HG02642 (cell line): Measurements from ENCODE around the gene PNMA8C.
"Not testable (repeated sequence)": the region's sequence is repeated elsewhere in the genome, so short reads cannot be mapped to it uniquely, and the experiment has no call there.

Source experiments
- ATAC-seq: cut with Tn5 transposase; IDR thresholded peaks from one replicate; pipeline ENCODE4 v1.9.1; 2021; ENCODE audit warnings: mild to moderate bottlenecking; ENCODE audit not compliant: unreplicated experiment, poor library complexity

PNMA8C gene

DNA sequence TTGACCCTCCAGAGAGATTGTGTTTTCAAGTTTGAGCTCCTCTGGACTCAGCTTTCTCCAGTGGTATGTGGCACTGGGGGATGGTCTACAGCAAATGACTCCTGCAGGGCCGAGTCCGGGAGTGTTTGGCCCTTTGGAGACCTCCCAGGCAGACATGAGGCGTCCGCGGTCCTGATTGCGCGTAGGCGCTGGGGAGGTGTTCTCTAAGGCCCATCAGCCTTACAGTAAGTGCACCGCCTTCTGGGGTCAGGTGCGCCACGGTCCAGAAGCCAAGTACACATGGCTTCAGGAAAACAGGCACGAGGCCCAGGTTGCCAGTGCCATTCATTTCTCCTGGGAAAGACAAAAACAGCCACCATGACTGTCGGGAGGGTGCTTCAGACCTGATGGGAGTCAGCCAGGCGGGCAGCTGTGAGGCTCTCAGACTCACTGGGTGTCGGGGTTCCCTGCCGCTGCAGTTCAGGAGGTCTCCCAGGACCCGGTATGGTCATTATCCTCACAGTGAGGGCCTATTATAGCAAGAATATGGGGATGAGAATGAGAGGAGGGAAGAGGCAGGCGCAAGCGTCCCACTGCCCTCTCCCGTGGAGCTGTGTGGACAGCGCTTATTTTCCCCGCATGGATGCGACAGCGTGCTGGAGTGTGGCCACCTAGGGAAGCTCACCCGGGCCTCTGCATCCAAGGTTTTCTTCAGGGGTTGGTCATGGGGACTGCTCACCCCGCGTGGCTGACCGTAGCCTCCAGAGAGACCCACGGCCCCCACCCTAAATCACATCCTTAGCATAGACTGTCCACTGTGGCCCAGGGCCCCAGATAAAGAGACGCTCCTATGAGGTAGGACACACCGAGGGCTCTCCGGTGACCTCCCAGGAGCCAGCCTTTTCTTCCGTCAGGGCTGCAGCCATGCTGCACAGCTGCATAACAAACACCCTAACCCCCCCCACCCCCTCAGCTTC is 37.2 kb downstream of the PNMA8C start:
- ATAC-seq, result no peak

DNA sequence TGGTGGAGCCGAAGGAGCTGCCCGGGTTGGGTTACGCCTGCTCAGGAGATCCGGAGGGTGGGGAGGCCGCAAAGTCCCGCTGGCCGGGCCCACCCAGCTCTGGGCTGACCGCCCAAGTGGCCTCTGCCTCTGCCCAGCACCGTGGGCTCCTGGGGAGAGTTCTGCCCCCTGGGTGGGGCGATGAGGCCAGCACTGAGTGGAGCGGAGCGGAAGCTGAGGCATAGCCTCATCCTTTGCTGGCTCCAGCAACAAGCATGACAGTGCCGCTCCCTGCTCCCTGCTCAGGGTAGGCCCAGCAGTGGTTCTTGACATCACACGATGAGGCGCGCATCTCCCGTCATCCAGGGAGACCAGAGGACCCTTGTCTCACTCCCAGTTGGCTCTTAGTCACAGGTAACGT is 37.9 kb downstream of the PNMA8C start:
- no peak for ATAC-seq

DNA sequence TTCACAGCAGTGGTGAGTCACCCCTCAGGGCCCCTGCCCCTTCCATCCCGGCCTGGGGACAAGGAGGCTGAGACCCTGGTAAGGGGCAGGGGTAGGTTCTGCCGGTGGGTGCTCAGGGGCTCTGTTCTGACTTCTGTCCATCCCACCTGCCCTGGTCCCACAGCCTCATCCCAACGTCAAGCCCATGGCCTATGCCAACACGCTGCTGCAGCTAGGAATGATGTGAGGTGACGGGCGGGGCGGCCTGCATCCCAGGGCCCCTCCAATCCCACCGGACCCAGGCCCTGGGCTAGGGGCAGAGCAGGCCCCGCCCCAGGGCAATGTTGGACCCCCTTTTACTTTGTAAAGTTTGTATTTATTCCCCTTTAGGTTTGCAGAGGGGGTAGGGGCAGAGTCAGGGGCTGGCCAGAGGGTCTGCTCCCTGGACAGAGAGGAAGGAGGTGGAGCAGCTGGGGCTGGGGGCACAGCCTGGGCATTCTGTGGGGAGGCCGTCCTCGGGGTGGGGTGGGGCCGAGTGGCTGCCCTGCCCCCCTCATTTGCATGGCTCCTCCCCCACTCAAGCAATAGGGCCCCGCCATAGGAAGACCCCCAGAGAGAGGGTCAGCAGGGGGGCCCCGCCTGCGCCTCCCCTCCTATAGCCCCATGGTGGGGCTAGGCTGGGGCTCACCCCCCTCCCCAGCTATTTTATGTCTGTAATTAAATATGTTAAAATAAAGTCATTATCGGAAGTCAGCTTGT is 38.4 kb downstream of the PNMA8C start:
- ATAC-seq, result no peak

DNA sequence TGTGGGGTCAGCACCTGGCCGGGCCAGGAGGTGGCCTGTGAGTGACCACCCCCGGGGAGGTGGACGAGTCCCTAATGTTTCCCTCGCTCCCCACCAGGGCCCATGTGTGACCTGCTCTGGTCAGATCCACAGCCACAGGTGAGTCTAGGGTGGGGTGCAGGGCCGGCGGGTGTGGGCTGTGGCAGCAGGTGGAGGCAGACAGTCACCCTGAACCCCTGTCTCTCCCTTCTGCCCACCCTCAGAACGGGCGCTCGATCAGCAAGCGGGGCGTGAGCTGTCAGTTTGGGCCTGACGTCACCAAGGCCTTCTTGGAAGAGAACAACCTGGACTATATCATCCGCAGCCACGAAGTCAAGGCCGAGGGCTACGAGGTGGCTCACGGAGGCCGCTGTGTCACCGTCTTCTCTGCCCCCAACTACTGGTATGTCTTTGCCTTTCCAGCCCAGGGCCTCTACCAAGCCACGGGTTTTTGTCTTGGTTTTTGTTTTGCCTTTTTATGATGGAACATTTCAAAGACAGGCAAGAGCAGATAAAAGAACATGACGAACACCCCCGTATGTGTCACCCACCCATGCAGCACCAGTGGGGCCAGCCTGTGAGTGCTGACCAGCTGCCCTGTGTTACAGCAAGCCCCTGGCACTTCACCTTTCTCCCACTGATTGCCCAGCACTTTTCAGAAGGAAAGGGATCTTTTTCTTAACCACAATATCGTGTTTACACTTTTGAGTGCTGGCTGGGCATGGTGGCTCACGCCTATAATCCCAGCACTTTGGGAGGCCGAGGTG is 40.2 kb downstream of the PNMA8C start:
- ATAC-seq, result no peak

DNA sequence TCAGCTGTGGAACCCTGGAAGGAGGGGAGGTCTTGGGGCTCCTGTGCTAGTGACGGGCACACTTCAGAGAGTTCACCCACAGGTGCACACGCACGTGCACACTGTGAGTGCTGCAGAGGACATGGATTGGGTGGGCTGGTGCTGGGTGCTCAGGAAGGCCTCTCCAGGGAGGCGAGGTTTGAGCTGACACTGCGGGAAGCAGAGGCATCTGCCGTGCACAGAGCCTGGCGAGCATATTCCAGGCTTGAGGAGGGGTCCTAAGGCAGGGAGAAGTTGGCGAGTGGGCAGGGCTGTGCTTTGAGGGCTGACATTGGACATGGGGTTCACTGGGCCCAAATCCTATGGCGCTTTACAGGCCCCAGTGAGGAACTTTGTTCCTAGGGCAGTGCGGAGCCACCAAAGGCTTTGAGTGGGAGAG is 41.0 kb downstream of the PNMA8C start:
- no peak for ATAC-seq

DNA sequence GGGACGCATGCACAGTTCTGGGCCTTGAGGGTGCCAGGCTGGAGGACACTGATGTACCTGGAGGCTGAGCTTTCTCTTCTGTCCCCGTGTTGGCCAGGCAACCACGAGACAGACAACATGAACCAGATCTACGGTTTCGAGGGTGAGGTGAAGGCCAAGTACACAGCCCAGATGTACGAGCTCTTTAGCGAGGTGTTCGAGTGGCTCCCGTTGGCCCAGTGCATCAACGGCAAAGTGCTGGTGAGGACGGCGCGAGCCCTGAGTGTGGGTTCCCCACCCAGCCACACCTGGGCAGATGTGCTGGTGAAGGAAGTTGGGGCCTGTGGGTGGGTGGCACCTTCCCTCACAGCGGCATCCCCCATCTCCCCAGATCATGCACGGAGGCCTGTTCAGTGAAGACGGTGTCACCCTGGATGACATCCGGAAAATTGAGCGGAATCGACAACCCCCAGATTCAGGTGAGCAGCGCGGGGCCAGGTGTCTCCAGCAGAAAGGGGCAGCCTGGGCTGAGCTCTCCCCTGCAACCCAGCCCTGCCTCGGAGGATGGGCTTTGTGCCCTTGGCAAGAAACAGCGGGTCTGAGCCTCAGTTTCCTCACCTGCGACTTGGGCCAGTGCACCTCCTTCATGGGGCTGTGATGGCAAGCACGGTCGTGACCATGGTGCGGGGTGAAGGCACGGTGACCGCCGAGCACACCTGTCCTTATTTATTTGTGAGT is 41.6 kb downstream of the PNMA8C start:
- ATAC-seq, result no peak

DNA sequence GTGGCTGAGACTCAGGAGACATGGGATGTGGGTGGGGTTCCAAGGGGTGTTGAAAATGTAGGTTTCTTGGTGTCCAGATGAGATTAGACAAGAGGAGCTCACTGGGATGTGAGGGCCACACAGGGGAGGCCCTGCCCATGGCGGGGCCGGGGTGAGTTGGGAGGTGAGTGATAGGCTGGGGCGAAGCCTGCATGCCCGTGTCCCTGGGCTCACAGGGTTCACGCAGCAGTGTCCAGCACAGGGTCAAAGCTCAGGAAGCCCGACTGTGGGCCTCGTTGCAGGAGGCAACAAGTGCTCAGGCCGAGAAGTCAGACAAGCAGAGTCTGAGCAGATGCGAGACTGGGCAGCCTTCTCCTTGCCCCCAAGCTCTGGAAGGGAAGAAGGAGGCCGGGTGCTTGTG is 42.6 kb downstream of the PNMA8C start:
- ATAC-seq, result no peak

DNA sequence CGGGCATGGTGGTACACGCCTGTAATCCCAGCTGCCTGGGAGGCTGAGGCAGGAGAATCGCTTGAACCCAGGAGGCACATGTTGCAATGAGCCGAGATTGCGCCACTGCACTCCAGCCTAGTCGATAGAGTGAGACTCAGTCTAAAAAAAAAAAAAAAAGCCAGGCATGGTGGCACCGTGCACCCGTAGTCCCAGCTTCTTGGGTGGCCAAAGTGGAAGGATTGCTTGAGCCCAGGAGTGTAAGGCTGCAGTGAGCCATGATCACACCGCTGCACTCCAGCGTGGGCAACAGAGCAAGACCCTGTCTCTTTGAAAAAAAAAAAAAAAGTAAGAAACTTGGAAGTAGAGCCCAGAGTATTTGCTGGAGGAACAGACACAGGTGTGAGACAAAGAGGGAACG is 43.1 kb downstream of the PNMA8C start:
- no peak for ATAC-seq

DNA sequence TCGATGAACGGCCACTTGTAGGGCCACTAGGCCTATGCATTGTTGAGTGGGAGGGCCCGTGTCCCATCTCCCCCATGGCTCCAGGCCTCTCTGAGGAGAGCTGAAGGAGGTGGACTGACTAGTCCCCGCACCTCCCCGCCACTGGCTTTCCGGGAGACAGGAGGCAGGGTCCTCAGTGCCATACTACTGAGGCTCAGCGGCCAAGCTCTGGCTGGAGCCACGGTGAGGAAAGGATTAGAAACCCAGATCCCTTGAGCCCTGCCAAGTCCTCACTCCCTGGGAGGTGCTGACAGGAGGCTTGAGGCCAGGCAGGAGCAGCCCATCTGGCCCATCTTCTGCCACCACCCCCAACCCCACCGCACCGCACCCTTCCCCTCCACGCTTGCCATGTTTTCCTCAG is 44.3 kb downstream of the PNMA8C start:
- ATAC-seq, result no peak

DNA sequence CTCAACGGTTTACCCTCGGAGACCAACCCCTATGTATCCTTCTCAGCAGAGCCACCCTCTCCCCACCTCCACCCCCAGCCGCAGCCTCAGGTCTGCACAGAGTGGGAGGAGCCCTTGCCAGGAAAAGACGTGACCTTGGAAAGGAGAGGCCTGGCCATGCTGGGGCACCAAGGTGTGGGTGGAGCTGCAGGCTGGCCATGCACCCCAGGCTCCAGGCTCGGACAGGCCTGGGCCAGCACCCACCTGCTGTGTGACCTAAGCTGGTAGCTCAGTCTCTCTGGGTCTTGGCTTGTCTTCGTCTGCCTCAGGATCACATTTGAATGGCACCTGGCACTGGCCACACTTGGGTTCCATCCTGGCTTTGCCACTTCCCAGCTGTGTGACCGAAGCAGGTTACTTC is 44.9 kb downstream of the PNMA8C start:
- no peak for ATAC-seq

DNA sequence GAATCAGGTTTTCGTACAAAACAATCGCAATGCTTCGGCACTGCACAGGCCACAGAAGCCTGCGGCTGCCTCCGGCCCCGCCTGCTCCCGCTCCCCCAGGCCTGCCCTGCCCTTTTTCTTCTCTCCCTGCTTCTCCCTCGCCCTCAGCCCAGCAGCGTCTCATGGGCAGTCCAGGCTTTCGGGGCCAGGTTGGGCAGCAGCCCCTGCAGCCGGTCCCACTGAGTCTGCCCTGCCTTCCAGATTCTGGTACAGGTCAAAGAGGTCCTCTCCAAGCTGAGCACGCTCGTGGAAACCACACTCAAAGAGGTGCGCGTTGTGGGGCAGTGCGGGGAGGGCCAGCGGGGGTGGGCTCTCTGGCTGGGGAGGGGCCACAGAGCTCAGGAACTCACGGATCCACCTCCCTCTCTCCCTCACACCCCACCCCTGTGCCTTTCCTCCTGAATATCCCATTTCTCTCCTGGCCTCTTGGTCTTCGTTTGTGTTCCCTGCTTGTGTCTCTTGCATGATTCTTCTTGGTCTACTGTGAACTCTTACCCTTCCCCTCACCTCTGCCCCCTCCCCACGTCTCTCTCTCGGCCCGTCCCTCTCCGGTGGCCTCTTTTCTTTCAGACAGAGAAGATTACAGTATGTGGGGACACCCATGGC is 45.4 kb downstream of the PNMA8C start:
- no peak for ATAC-seq

DNA sequence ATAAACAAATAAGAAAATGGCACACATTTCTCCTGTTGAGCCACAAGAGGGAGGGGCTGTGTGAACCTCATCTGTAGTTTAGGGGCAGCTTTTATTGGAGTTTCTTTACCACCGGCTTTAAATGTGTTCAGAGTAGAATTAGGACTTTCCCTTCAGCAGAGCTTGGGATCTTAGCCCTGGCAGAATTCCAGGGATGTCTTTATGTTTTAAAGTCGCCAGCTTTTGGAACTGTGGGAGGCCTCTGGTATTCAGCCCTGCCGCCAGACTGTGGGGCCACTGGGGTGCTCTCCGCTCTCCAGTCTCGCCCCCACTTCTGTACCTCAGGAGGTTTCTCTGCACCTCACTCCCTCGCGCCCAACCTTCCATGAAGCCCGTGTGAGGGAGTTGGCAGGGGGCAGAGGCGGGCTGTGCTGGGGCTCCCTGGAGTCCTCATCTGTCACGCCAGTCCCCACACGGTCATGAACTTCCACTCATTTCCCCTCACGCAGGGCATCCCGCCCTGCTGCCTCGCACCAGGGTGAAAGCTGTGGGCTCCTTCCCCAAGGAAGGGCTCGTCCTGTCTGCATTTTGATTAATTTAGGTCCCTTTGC is 46.9 kb downstream of the PNMA8C start:
- ATAC-seq, result no peak

DNA sequence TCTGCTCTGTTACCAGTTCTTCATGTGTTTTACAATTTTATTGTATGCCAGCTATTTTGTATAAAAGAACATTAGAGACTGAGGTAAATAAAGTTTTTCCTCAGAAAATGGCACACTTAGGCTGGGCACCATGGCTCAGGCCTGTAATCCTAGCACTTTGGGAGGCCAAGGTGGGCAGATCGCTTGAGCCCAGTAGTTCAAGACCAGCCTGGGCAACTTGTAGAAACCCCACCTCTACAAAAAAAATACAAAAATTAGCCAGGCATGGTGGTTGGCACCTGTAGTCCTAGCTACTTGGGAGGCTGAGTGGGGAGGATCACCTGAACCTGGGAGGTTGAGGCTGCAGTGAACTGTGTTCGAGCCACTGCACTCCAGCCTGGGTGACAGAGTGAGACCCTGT is 47.4 kb downstream of the PNMA8C start:
- no peak for ATAC-seq

DNA sequence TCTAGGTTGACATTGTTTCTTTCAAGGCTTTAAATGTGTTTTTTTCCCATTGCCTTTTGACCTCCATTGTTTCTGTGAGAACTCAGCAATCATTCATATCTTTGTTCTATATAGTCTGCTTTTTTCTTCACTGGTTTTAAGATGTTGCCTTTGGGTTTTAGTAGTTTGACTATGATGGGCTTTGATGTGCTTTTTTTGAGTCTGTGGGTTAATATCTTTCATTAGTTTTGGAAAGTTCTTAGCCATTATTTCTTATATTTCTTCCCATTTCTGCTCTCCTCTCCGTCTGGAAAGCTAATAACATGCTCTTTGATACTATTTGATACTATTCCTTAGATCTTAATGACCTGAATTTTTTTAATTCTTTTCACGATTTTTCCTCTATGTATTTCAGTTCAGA is 48.0 kb downstream of the PNMA8C start:
- no peak for ATAC-seq

DNA sequence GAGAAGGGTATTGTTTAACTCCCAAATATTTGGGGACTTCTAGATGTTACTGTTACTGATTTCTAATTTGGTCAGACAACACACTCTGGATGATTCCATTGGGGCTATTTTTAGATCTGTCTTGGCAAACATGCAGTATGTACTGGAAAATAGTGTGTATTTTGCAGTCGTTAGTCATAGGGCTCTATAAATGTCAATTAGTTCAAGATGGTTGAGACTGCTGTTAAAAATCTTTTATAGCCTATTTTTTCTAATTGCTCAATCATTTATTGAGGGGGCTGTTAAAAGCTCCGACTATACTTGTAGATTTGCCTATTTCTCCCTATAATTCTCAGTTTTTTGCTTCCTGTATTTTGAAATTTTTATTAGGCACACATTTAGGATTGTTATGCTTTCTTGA is 50.5 kb downstream of the PNMA8C start:
- ATAC-seq, result no peak

DNA sequence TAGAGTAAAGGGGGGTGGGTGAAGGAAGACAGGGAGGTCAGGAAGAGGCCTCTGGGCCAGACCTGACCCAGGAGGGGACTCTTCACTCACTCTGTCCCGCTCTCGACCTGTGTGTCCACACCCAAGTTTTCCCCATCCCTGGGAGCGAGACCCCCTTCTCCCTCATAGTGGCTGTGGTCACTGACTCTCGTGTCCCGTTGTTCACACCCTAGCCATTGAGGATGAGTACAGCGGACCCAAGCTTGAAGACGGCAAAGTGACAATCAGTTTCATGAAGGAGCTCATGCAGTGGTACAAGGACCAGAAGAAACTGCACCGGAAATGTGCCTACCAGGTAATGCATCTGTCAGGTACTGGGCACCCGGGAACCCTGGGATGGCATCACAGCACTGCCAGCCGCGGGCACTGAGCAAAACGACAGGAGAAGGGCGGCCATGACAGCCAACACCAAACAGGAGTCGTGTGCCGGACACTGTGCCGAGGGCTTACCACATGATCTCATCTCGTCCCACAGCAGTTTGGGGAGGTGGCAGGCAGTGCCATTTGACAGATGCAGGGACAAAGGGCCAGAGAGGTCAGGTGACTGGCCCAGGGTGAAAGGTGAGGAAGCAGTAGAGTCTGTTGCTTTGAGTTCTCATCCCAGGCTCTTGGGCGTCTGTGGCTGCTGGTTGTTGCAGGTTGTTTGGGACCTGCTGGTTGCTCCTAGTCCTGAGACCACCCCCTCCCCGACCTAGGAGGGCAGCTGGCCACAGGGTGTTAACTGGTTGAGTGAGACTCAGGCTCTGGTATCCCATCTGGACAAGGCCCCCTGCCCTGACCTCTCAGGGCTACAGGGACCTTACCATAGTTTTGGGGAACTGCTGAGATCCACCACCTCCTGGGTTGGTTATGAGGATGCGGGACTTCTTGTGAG is 52.2 kb downstream of the PNMA8C start:
- no peak for ATAC-seq

DNA sequence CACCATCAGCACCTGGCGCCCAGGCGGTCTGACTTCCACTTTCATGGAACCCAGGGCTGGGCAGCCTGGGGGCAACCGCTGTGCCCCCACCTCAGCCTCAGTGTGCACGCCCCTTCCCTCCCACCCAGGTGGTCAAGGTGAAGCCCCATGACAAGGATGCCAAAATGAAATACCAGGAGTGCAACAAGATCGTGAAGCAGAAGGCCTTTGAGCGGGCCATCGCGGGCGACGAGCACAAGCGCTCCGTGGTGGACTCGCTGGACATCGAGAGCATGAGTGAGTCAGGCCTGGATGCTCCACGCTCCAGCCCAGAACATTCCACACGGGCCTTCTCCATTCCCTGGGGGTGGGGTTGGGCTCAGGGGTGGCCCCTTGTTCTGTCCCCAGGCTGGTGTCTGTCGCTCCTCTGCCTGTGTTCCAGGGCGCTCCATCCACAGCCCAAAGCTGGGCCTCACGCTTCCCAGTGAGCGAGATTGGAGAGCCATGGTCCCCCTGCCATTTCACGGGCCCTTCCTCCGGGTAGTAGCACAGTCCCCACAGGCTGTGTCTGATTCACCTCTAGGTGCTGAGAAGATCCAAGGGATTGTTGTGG is 53.2 kb downstream of the PNMA8C start:
- ATAC-seq, result not testable (repeated sequence)
